K562 (cell line): ENCODE data around the gene FBXW7. TPM values are rescaled to one million over a fixed set of nuclear protein-coding genes. Genes with fewer than 3 reads are reported as not detected.

ENCODE experiments used
- ATAC-seq: fragments of 200-7000 bp; cut with Tn5 transposase; 3 replicates; pipeline ENCODE4 v1.9.1; 2020; ENCODE audit warnings: moderate library complexity
- BruUV-seq: library from RNA; stranded (reverse); fragments of 400-500 nt; replicated peaks from 2 replicates; lab custom pipeline; 2021; lab: Mats Ljungman, UMichigan
- CTCF ChIA-PET: fragments of 300-600 bp; formaldehyde crosslinking; extraction: SDS; loops from one replicate; lab custom pipeline; 2021; ENCODE audit warnings: low intra/inter-chr PET ratio; lab: Yijun Ruan, JAX
- POLR2A ChIA-PET: fragments of 300-600, 350-650 bp; sonication (Branson Sonifier 250); formaldehyde crosslinking; extraction: SDS; loops from one replicate; lab custom pipeline; 2021; ENCODE audit warnings: antibody characterized with exemption, inconsistent platforms; lab: Yijun Ruan, JAX
- DNase-seq, 4 experiments: peaks; one replicate each; pipeline versions ENCODE4 v3.0.0 to v3.0.0-alpha.2; 2011 to 2018; ENCODE audit warnings: low spot score in 3 of 4, mixed read lengths in 3 of 4; ENCODE audit errors: extremely low read depth in 1 of 4
- FAIRE-seq: peaks from 2 replicates; lab custom pipeline; 2011; peaks lifted over from hg19 to GRCh38; lab: Jason Lieb, UNC
- H2AFZ ChIP-seq: 2 replicates; pipeline ENCODE4 v1.6.0; 2011; ENCODE audit warnings: low read depth, low read length, control low read depth, inconsistent platforms
- H3K27ac ChIP-seq: fragments of 200-600 bp; 3 replicates; pipeline ENCODE4 v1.8.0; 2011; ENCODE audit warnings: low read depth, mild to moderate bottlenecking, control low read depth, inconsistent platforms, low read length, moderate library complexity, mixed read lengths; ENCODE audit errors: extremely low read depth
- H3K27me3 ChIP-seq, 2 experiments: fragments of 300-600 bp in 1 of 2; 2 replicates in 1 of 2; 3 replicates in 1 of 2; pipeline versions ENCODE4 v1.6.0 to v1.8.0; 2011; ENCODE audit warnings: inconsistent platforms in 2 of 2, low read length in 2 of 2, mild to moderate bottlenecking in 1 of 2, mixed read lengths in 1 of 2, moderate library complexity in 1 of 2; ENCODE audit not compliant: control insufficient read depth in 2 of 2, insufficient read depth in 2 of 2
- H3K36me3 ChIP-seq: fragments of 300-600 bp; 3 replicates; pipeline ENCODE4 v1.8.0; 2011; ENCODE audit warnings: mild to moderate bottlenecking, low read length, inconsistent platforms; ENCODE audit not compliant: control insufficient read depth, insufficient read depth
- H3K4me1 ChIP-seq, 2 experiments: fragments of 200-600 bp in 1 of 2; replicated peaks in 1 of 2; 2 replicates in 1 of 2; 3 replicates in 1 of 2; pipeline versions ENCODE4 v1.5.1 to v1.8.0; 2011; ENCODE audit warnings: inconsistent platforms in 2 of 2, low read length in 2 of 2, mild to moderate bottlenecking in 1 of 2, mixed read lengths in 1 of 2, moderate library complexity in 1 of 2; ENCODE audit not compliant: control insufficient read depth in 2 of 2, insufficient read depth in 2 of 2
- H3K4me2 ChIP-seq: 2 replicates; pipeline ENCODE4 v1.6.1; 2011; ENCODE audit warnings: low read length, control low read depth, inconsistent platforms, mixed read lengths; ENCODE audit not compliant: insufficient read depth
- H3K4me3 ChIP-seq: fragments of 200-600 bp; sonication (generic), shearing (Covaris generic); 2 replicates; pipeline ENCODE4 v1.5.1; 2016; ENCODE audit warnings: control low read depth, inconsistent platforms
- H3K79me2 ChIP-seq: fragments of 200-600 bp; 3 replicates; pipeline ENCODE4 v1.8.0; 2011; ENCODE audit warnings: low read length, inconsistent platforms; ENCODE audit not compliant: control insufficient read depth, insufficient read depth
- H3K9ac ChIP-seq, 2 experiments: 2 replicates each; pipeline versions ENCODE4 v1.6.0 to v1.6.1; 2011; ENCODE audit warnings: low read depth in 2 of 2, low read length in 2 of 2, control low read depth in 1 of 2, inconsistent platforms in 1 of 2, mild to moderate bottlenecking in 1 of 2, mixed read lengths in 1 of 2; ENCODE audit not compliant: insufficient read depth in 1 of 2
- H3K9me1 ChIP-seq: one replicate; pipeline ENCODE4 v1.6.0; 2011; ENCODE audit warnings: inconsistent platforms, mild to moderate bottlenecking, low read length, moderate library complexity; ENCODE audit not compliant: control insufficient read depth, insufficient read depth
- H3K9me3 ChIP-seq: replicated peaks from 2 replicates; pipeline ENCODE4 v1.5.1; 2011; ENCODE audit warnings: low read depth, low read length, inconsistent platforms; ENCODE audit not compliant: control insufficient read depth, insufficient read depth
- H4K20me1 ChIP-seq: replicated peaks from 2 replicates; pipeline ENCODE4 v1.6.1; 2011; ENCODE audit warnings: low read length, inconsistent platforms, mixed read lengths; ENCODE audit not compliant: control insufficient read depth, insufficient read depth
- ATF3 ChIP-seq, 2 experiments: fragments of 450-650 bp in 1 of 2; sonication (generic) in 1 of 2; formaldehyde crosslinking in 1 of 2; IDR thresholded peaks in 1 of 2; conservative IDR thresholded peaks in 1 of 2; 2 replicates each; pipeline versions ENCODE4 v1.6.1 to v1.8.1; 2016 to 2023; ENCODE audit warnings: mild to moderate bottlenecking in 2 of 2, moderate library complexity in 2 of 2, inconsistent platforms in 1 of 2, missing genetic modification reagents in 1 of 2
- ATF7 ChIP-seq: fragments of 450-650 bp; IDR thresholded peaks from 2 replicates; pipeline ENCODE4 v1.7.1; 2014; ENCODE audit warnings: mild to moderate bottlenecking, moderate library complexity
- CREB1 ChIP-seq, 2 experiments: sonication (generic) in 1 of 2; formaldehyde crosslinking in 1 of 2; IDR thresholded peaks; 2 replicates each; pipeline versions ENCODE4 v1.6.1 to v1.8.0; 2012 to 2022; ENCODE audit warnings: inconsistent platforms in 1 of 2, mild to moderate bottlenecking in 1 of 2, missing genetic modification reagents in 1 of 2, moderate library complexity in 1 of 2
- TAF1 ChIP-seq: IDR thresholded peaks from 2 replicates; pipeline ENCODE4 v1.6.1; 2011; ENCODE audit warnings: mild to moderate bottlenecking, low read length, moderate library complexity; ENCODE audit not compliant: insufficient read depth, control insufficient read depth, severe bottlenecking; ENCODE audit errors: extremely low read depth
- YY1 ChIP-seq, 3 experiments: IDR thresholded peaks; 2 replicates each; pipeline ENCODE4 v1.6.1; 2011; ENCODE audit warnings: low read length in 2 of 3, mild to moderate bottlenecking in 2 of 3, moderate library complexity in 2 of 3, borderline replicate concordance in 1 of 3, control low read depth in 1 of 3, low read depth in 1 of 3; ENCODE audit not compliant: insufficient read depth in 3 of 3, insufficient replicate concordance in 2 of 3, control insufficient read depth in 1 of 3, insufficient read length in 1 of 3; ENCODE audit errors: extremely low read depth in 1 of 3
- ZBTB8A ChIP-seq: fragments of 450-650 bp; IDR thresholded peaks from 2 replicates; pipeline ENCODE4 v1.6.1; 2018; ENCODE audit warnings: mild to moderate bottlenecking, moderate library complexity; ENCODE audit not compliant: partially characterized antibody
- ZNF41 ChIP-seq: fragments of 250-450 bp; sonication (Bioruptor Pico); conservative IDR thresholded peaks from 2 replicates; pipeline ENCODE4 v1.4.0; 2020; ENCODE audit warnings: mild to moderate bottlenecking
- WGBS: fragments of 100-300 bp; shearing (Covaris generic); methylation state at CpG from one replicate; pipeline ENCODE4 v1.1.6; 2016; ENCODE audit warnings: low coverage, mixed read lengths; ENCODE audit not compliant: insufficient coverage; ENCODE audit errors: missing lambda C conversion rate; 5-methylcytosine and 5-hydroxymethylcytosine counted together
- in situ Hi-C: fragments of 300-500 bp; cut with MboI; formaldehyde crosslinking; loops from 4 replicates; pipeline ENCODE4 v1.15.0; 2018; ENCODE audit warnings: inconsistent platforms, mixed read lengths
- intact Hi-C: fragments of 100-400 bp; cut with micrococcal nuclease; formaldehyde crosslinking; loops from 2 replicates; pipeline ENCODE4 v1.14.2; 2022
- polyA plus RNA-seq, 8 experiments: library from polyadenylated mRNA; depleted of rRNA in 4 of 8; stranded (reverse) in 5 of 8; unstranded in 3 of 8; fragments of >200 nt; fragmentation: Nextera tagmentation in 2 of 8; fragmentation: Illumina TruSeq in 1 of 8; extraction: Ambion mirVana in 2 of 8; extraction: Trizol in 1 of 8; gene quantifications; 2 replicates each; pipeline versions ENCODE4 v1.2.1 to v1.2.3, GENCODE V29; 2011 to 2014; ENCODE audit warnings: inconsistent platforms in 1 of 8, missing spikeins in 1 of 8
- total RNA-seq, 7 experiments: library from RNA; depleted of rRNA in 6 of 7; stranded (reverse); fragments of >200 nt in 6 of 7; fragmentation: Illumina TruSeq in 2 of 7; extraction: Trizol in 2 of 7; gene quantifications; 2 replicates each; pipeline versions ENCODE4 v1.2.1 to v1.2.3, GENCODE V29; 2011 to 2021; ENCODE audit warnings: low replicate concordance in 1 of 7

Gene FBXW7
- total and polyA plus RNA-seq, 9 of the 15 experiments (the other 6 are each of a cell fraction or from before 2014, with no cell fraction given), result 6.8 to 44.2 (median 16.4) TPM

- no peak for TF ChIP-seq CREB1 (IDR thresholded peaks at IDR 0.05)
- no peak for TF ChIP-seq CREB1 (CRISPR knock-in tag; IDR thresholded peaks at IDR 0.05)
Measured at GRCh38 chr4:152459326-152459725, 76.6 kb downstream of the FBXW7 start (continued).

- POLR2A ChIA-PET, result interaction anchor here (0.7 kb wide), 1 partner anchor 33 kb away, joined by 3 read pairs; no protein-coding TSS in a partner anchor
- no peaks in the 10 kb centered on the region for H3K9me1 ChIP-seq
- in situ Hi-C loops (no loop called here), intact Hi-C loops (loop anchor here (5.0 kb wide), 1 partner anchor 278 kb away; no protein-coding TSS in a partner anchor)
- no peak overlapping the region for H3K4me3 ChIP-seq
- BruUV-seq, result no TSS peak
- no peaks in the 10 kb centered on the region for H3K27me3 ChIP-seq
- DNase-seq (no peak), ATAC-seq (no peak), FAIRE-seq (no peak)
- H3K27ac ChIP-seq, result no peak overlapping the region
- H3K79me2 ChIP-seq, result peaks cover 27% of the 10 kb centered on the region; the same call in 2 of the 3 replicates
- 0 out of 2 replicates have a peak, but pooled peaks cover 5% of the 10 kb centered on the region for H4K20me1 ChIP-seq
- no peak overlapping the region for H2AFZ ChIP-seq
- no peak overlapping the region for H3K4me2 ChIP-seq
- no peaks in the 10 kb centered on the region; a peak in 4 of 5 replicates for H3K4me1 ChIP-seq
- no peaks in the 10 kb centered on the region for H3K36me3 ChIP-seq
- TF ChIP-seq ATF3 (IDR thresholded peaks at IDR 0.05) (peak; percentile 39; the same call in 1 of the 2 replicates), ATF3 (CRISPR knock-in tag; conservative IDR thresholded peaks at IDR 0.05) (no peak), ATF7 (peak; percentile 28; the same call in 1 of the 2 replicates), ZBTB8A (no peak), TAF1 (no peak), ZNF41 (CRISPR knock-in tag) (no peak), YY1 (IDR thresholded peaks at IDR 0.05; ENCODE audit: borderline replicate concordance in 1 of 3, control insufficient read depth in 1 of 3, extremely low read depth in 1 of 3, insufficient read depth in 3 of 3, insufficient read length in 1 of 3, insufficient replicate concordance in 2 of 3, low read depth in 1 of 3, low read length in 2 of 3) (no peak)
- CTCF ChIA-PET, result no interaction called here
- 56% methylated on average over 1 of the region's 1 CpG for WGBS
- H3K9ac ChIP-seq, result no peak overlapping the region
- H3K9me3 ChIP-seq, result no peaks in the 10 kb centered on the region
Measured at GRCh38 chr4:152458801-152459302, 77.0 kb downstream of the FBXW7 start.
